Endothelial cell of umbilical vein (primary cell): Measurements from ENCODE around the gene RPL5. TPM values are rescaled to one million over a fixed set of nuclear protein-coding genes. Genes with fewer than 3 reads are reported as not detected.
A peak's percentile ranks its signal among the peaks of the same experiment; 100 is the strongest.

ENCODE experiments used
- Bru-seq: library from RNA; stranded (reverse); fragments of 400-500 nt; gene quantifications from one replicate; lab custom pipeline; 2021; lab: Mats Ljungman, UMichigan
- BruChase-seq, 2 experiments: library from RNA; stranded (reverse); fragments of 400-500 nt; gene quantifications; one replicate each; lab custom pipeline; 2021; lab: Mats Ljungman, UMichigan
- BruUV-seq: library from RNA; stranded (reverse); fragments of 400-500 nt; replicated peaks from 2 replicates; lab custom pipeline; 2021; lab: Mats Ljungman, UMichigan
- CTCF ChIA-PET: fragments of 300-600, 350-600 bp; sonication (Branson Sonifier 250); formaldehyde crosslinking; loops from one replicate; lab custom pipeline; 2021; ENCODE audit warnings: antibody characterized with exemption, inconsistent platforms; lab: Charles Lee
- POLR2A ChIA-PET: fragments of 300-600, 350-600 bp; sonication (Branson Sonifier 250); formaldehyde crosslinking; loops from one replicate; lab custom pipeline; 2021; ENCODE audit warnings: antibody characterized with exemption, inconsistent platforms; lab: Charles Lee
- DNase-seq: peaks from one replicate; pipeline ENCODE4 v3.0.0-alpha.2; 2011; ENCODE audit warnings: low read depth, low spot score
- FAIRE-seq: peaks from 2 replicates; lab custom pipeline; 2011; peaks lifted over from hg19 to GRCh38; lab: Jason Lieb, UNC
- H2AFZ ChIP-seq: 2 replicates; pipeline ENCODE4 v1.6.0; 2012; ENCODE audit warnings: low read depth, low read length, control low read depth, inconsistent platforms
- H3K27ac ChIP-seq: 2 replicates; pipeline ENCODE4 v1.5.1; 2011; ENCODE audit warnings: low read depth, mild to moderate bottlenecking, control low read depth, low read length, moderate library complexity; ENCODE audit not compliant: insufficient read depth
- H3K27me3 ChIP-seq, 2 experiments: 2 replicates each; pipeline versions ENCODE4 v1.6.0 to v1.6.1; 2011; ENCODE audit warnings: low read length in 2 of 2, mixed read lengths in 1 of 2; ENCODE audit not compliant: control insufficient read depth in 2 of 2, insufficient read depth in 2 of 2
- H3K36me3 ChIP-seq, 2 experiments: 2 replicates in 1 of 2; 3 replicates in 1 of 2; pipeline ENCODE4 v1.5.1; 2011; ENCODE audit warnings: low read length in 2 of 2, mild to moderate bottlenecking in 1 of 2, moderate library complexity in 1 of 2; ENCODE audit not compliant: control insufficient read depth in 2 of 2, insufficient read depth in 2 of 2; ENCODE audit errors: extremely low read depth in 1 of 2
- H3K4me1 ChIP-seq: 3 replicates; pipeline ENCODE4 v1.5.1; 2011; ENCODE audit warnings: mild to moderate bottlenecking, low read length; ENCODE audit not compliant: control insufficient read depth, insufficient read depth; ENCODE audit errors: extremely low read depth
- H3K4me2 ChIP-seq: 2 replicates; pipeline ENCODE4 v1.6.1; 2011; ENCODE audit warnings: low read length, control low read depth, mixed read lengths; ENCODE audit not compliant: insufficient read depth
- H3K4me3 ChIP-seq, 3 experiments: fragments of 200-600 bp in 1 of 3; sonication (generic), shearing (Covaris generic) in 1 of 3; replicated peaks in 1 of 3; 2 replicates each; pipeline ENCODE4 v1.5.1; 2011 to 2016; ENCODE audit warnings: control low read depth in 3 of 3, low read length in 3 of 3, mild to moderate bottlenecking in 2 of 3, inconsistent platforms in 1 of 3, low read depth in 1 of 3, moderate library complexity in 1 of 3; ENCODE audit not compliant: insufficient read depth in 1 of 3
- H3K79me2 ChIP-seq: 2 replicates; pipeline ENCODE4 v1.6.0; 2012; ENCODE audit warnings: low read length, inconsistent platforms; ENCODE audit not compliant: control insufficient read depth, insufficient read depth
- H3K9ac ChIP-seq: replicated peaks from 2 replicates; pipeline ENCODE3; 2011; ENCODE audit warnings: low read length, control low read depth; ENCODE audit not compliant: insufficient read depth; ENCODE audit errors: extremely low read depth
- H3K9me1 ChIP-seq: replicated peaks from 3 replicates; pipeline ENCODE4 v1.6.0; 2011; ENCODE audit warnings: mild to moderate bottlenecking, low read length; ENCODE audit not compliant: control insufficient read depth, insufficient read depth; ENCODE audit errors: extremely low read depth
- H3K9me3 ChIP-seq: replicated peaks from 2 replicates; pipeline ENCODE4 v1.5.1; 2012; ENCODE audit warnings: low read length, inconsistent platforms; ENCODE audit not compliant: control insufficient read depth, insufficient read depth
- H4K20me1 ChIP-seq: replicated peaks from 2 replicates; pipeline ENCODE3; 2011; ENCODE audit warnings: mild to moderate bottlenecking, low read length; ENCODE audit not compliant: control insufficient read depth, insufficient read depth; ENCODE audit errors: extremely low read depth
- CTCF ChIP-seq, 2 donors: IDR thresholded peaks; 1 replicate in 1 of 2; 2 replicates in 1 of 2; pipeline ENCODE4 v1.5.1; 2011; ENCODE audit warnings: low read length in 2 of 2, mild to moderate bottlenecking in 2 of 2, moderate library complexity in 2 of 2, control low read depth in 1 of 2, inconsistent platforms in 1 of 2, low read depth in 1 of 2; ENCODE audit not compliant: insufficient read depth in 1 of 2; ENCODE audit errors: extremely low read depth in 1 of 2
- FOS ChIP-seq: IDR thresholded peaks from 2 replicates; pipeline ENCODE4 v1.6.1; 2011; ENCODE audit warnings: mild to moderate bottlenecking, low read length, moderate library complexity, borderline replicate concordance; ENCODE audit not compliant: insufficient read depth
- GATA2 ChIP-seq: IDR thresholded peaks from 2 replicates; pipeline ENCODE4 v1.7.0; 2011; ENCODE audit warnings: low read depth, mild to moderate bottlenecking, moderate library complexity, mixed read lengths, low read length; ENCODE audit not compliant: insufficient read length, insufficient read depth
- JUN ChIP-seq: IDR thresholded peaks from 2 replicates; pipeline ENCODE4 v1.6.1; 2011; ENCODE audit warnings: borderline replicate concordance, low read depth; ENCODE audit not compliant: insufficient read length, insufficient read depth
- MAX ChIP-seq: IDR thresholded peaks from 2 replicates; pipeline ENCODE4 v1.6.1; 2011; ENCODE audit not compliant: insufficient read depth, insufficient read length
- MYC ChIP-seq: IDR thresholded peaks from one replicate; pipeline ENCODE4 v1.6.1; 2011; ENCODE audit warnings: mild to moderate bottlenecking, low read depth, low read length
- POLR2A ChIP-seq: IDR thresholded peaks from 2 replicates; pipeline ENCODE4 v1.6.1; 2012; ENCODE audit warnings: low read depth, mild to moderate bottlenecking, control low read depth, low read length
- POLR2AphosphoS5 ChIP-seq: IDR thresholded peaks from 2 replicates; pipeline ENCODE4 v1.6.1; 2012; ENCODE audit warnings: low read depth, mild to moderate bottlenecking, control low read depth, low read length, moderate library complexity; ENCODE audit not compliant: insufficient read depth
- dilution Hi-C: fragments of 300-500 bp; cut with MboI; formaldehyde crosslinking; loops from one replicate; pipeline ENCODE4 v1.15.0; 2019; ENCODE audit warnings: low sequenced_read_pairs; ENCODE audit not compliant: extremely low pct_ligation_motif_present
- intact Hi-C: fragments of 100-400 bp; cut with micrococcal nuclease; formaldehyde crosslinking; loops from one replicate; pipeline ENCODE4 v1.10.0; 2022
- long read RNA-seq: library from polyadenylated mRNA; stranded (forward); transcript quantifications from one replicate; pipeline ENCODE4 v2.0.0, GENCODE V29; 2021
- polyA minus RNA-seq, 3 experiments: library from RNA; depleted of rRNA, polyadenylated mRNA; stranded (reverse); fragments of >200 nt; gene quantifications; 1 replicate in 1 of 3; 2 replicates in 2 of 3; pipeline ENCODE4 v1.2.3, GENCODE V29; 2011
- polyA plus RNA-seq, 4 experiments: library from polyadenylated mRNA; depleted of rRNA in 3 of 4; stranded (reverse) in 3 of 4; unstranded in 1 of 4; fragments of >200 nt; gene quantifications; 2 replicates each; pipeline versions ENCODE4 v1.2.1 to v1.2.3, GENCODE V29; 2011 to 2012; ENCODE audit warnings: missing spikeins in 1 of 4
- total RNA-seq: library from RNA; stranded (reverse); gene quantifications from 2 replicates; pipeline ENCODE4 v1.2.3, GENCODE V29; 2021

The RPL5 gene
- total RNA-seq: 1,109 and 1,117 TPM in 2 replicates
- 1,101 and 1,237 TPM in 2 replicates for polyA plus RNA-seq
- 1,767 and 1,879 TPM in 2 replicates for polyA plus RNA-seq (2011; cell fraction: cytosol; rRNA removed)
- polyA plus RNA-seq (2011; cell fraction: nucleus; rRNA removed): 564 and 678 TPM in 2 replicates
- polyA plus RNA-seq (2012): 2,190 and 2,506 TPM in 2 replicates
- 892 and 930 TPM in 2 replicates for polyA minus RNA-seq
- 601 TPM for polyA minus RNA-seq (2011; cell fraction: cytosol; rRNA and poly(A)+ RNA removed)
- polyA minus RNA-seq (2011; cell fraction: nucleus; rRNA and poly(A)+ RNA removed): 161 and 212 TPM in 2 replicates
- percentile 99 among the genes with signal in this experiment for Bru-seq, nascent RNA
- BruChase-seq, experiment 1, labeled RNA remaining after a 6-hour chase: percentile 99 among the genes with signal in this experiment
- BruChase-seq, experiment 2, labeled RNA remaining after a 2-hour chase: percentile 99 among the genes with signal in this experiment
- long read RNA-seq, transcript RPL5-205 (3 exons, 1,210 nt): major isoform, 5,048 of 5,921 reads
- long read RNA-seq, transcript RPL5-207 (2 exons, 271 nt): minor isoform, 118 of 5,921 reads
- long read RNA-seq, transcript RPL5-208 (8 exons, 1,085 nt): minor isoform, 674 of 5,921 reads
- long read RNA-seq, partial matches to known transcripts: 53 of 5,921 reads
- long read RNA-seq, other reads (novel, unspliced or antisense): 23 of 5,921 reads

- H2AFZ ChIP-seq: peak within 1 kb of the TSS; percentile 83
- H3K9me3 ChIP-seq: no peaks in the 10 kb centered on the region
- peak within 1 kb of the TSS; percentile 97 for H3K4me2 ChIP-seq
- H3K36me3 ChIP-seq: peaks cover 3 to 25% of the 10 kb centered on the region in 2 experiments
- H3K9me1 ChIP-seq: no peaks in the 10 kb centered on the region
- peak within 1 kb of the TSS; percentile 85 to 97 (median 85) for H3K4me3 ChIP-seq
- H3K79me2 ChIP-seq: peaks cover 51% of the 10 kb centered on the region
- peaks cover 9% of the 10 kb centered on the region for H4K20me1 ChIP-seq
- peak within 1 kb of the TSS; percentile 90 for H3K9ac ChIP-seq
- BruUV-seq: no TSS peak
- CTCF ChIA-PET: interaction anchor here (0.6 to 2.4 kb wide), 18 partner anchors 8 to 713 kb away, joined by 3 to 23 read pairs (median 5); partner anchors contain the start of gene EVI5
- peak within 1 kb of the TSS; percentile 73 for H3K27ac ChIP-seq
- POLR2A ChIA-PET: interaction anchor here (0.6 to 1.7 kb wide), 10 partner anchors 8 to 811 kb away, joined by 3 to 8 read pairs (median 4); no protein-coding TSS in a partner anchor
- DNase-seq: peak; percentile 99
- TF ChIP-seq CTCF (IDR thresholded peaks at IDR 0.05; ENCODE audit: extremely low read depth in 1 of 2, insufficient read depth in 1 of 2, low read depth in 1 of 2, low read length in 2 of 2) (peak; percentile 97 to 98), GATA2 (no peak), POLR2A (peak; percentile 99), MAX (no peak), MYC (peak; percentile 93), JUN (no peak), POLR2AphosphoS5 (peak; percentile 99), FOS (no peak)
- FAIRE-seq: peak; percentile 95
- no peaks in the 10 kb centered on the region for H3K27me3 ChIP-seq
- intact Hi-C loops: loop anchor here (1.0 to 2.0 kb wide), 2 partner anchors 27 to 48 kb away; no protein-coding TSS in a partner anchor
- dilution Hi-C loops: no loop called here
- H3K4me1 ChIP-seq: peaks cover 26% of the 10 kb centered on the region
Measured at GRCh38 chr1:92831762-92832536, at the start of gene RPL5. Gene RPL5, plus strand, starts transcription at chr1:92832040. Its CDS starts 75 bp downstream, at chr1:92832115.
